ENCODE measurements around the gene REELD1. TPM values are rescaled to one million over a fixed set of nuclear protein-coding genes. Genes with fewer than 3 reads are reported as not detected.

REELD1 gene
- total and polyA plus RNA-seq, 2 donors (not counting 3 experiments of a cell fraction or from before 2014, with no cell fraction given) = not detected

- H3K4me2 ChIP-seq (ENCODE audit: insufficient read depth, low read length) = no peak overlapping the region
- ChIA-PET CTCF (no interaction called here), POLR2A (no interaction called here)
- no peaks in the 10 kb centered on the region for H3K36me3 ChIP-seq (ENCODE audit: control insufficient read depth in 2 of 2, extremely low read depth in 1 of 2, insufficient read depth in 2 of 2, low read length in 2 of 2)
- FAIRE-seq (no peak), DNase-seq (ENCODE audit: low read depth, low spot score) (no peak)
- H4K20me1 ChIP-seq (replicated peaks; ENCODE audit: control insufficient read depth, extremely low read depth, insufficient read depth, low read length) = no peaks in the 10 kb centered on the region
- H3K9me3 ChIP-seq (replicated peaks; ENCODE audit: control insufficient read depth, insufficient read depth, low read length) = no peaks in the 10 kb centered on the region
- no peaks in the 10 kb centered on the region for H3K79me2 ChIP-seq (ENCODE audit: control insufficient read depth, insufficient read depth, low read length)
- no peaks in the 10 kb centered on the region for H3K27me3 ChIP-seq (ENCODE audit: control insufficient read depth in 2 of 2, insufficient read depth in 2 of 2, low read length in 2 of 2)
- no peak overlapping the region for H3K4me3 ChIP-seq (replicated peaks in 1 of 3; ENCODE audit: insufficient read depth in 1 of 3, low read depth in 1 of 3, low read length in 3 of 3)
- H3K9ac ChIP-seq (replicated peaks; ENCODE audit: extremely low read depth, insufficient read depth, low read length) = no peak overlapping the region
- H2AFZ ChIP-seq (ENCODE audit: low read depth, low read length) = no peak overlapping the region
- H3K27ac ChIP-seq (ENCODE audit: insufficient read depth, low read depth, low read length) = no peak overlapping the region
- dilution Hi-C loops (cut with MboI; ENCODE audit: extremely low pct_ligation_motif_present, low sequenced_read_pairs) (no loop called here), intact Hi-C loops (cut with micrococcal nuclease) (no loop called here)
- BruUV-seq (replicated peaks) = no TSS peak
- H3K9me1 ChIP-seq (replicated peaks; ENCODE audit: control insufficient read depth, extremely low read depth, insufficient read depth, low read length) = no peaks in the 10 kb centered on the region
- TF ChIP-seq GATA2 (IDR thresholded peaks at IDR 0.05; ENCODE audit: insufficient read depth, insufficient read length, low read depth, low read length) (no peak), POLR2AphosphoS5 (IDR thresholded peaks at IDR 0.05; ENCODE audit: insufficient read depth, low read depth, low read length) (no peak), MAX (IDR thresholded peaks at IDR 0.05; ENCODE audit: insufficient read depth, insufficient read length) (no peak), MYC (IDR thresholded peaks at IDR 0.05; ENCODE audit: low read depth, low read length) (no peak), FOS (IDR thresholded peaks at IDR 0.05; ENCODE audit: borderline replicate concordance, insufficient read depth, low read length) (no peak), POLR2A (IDR thresholded peaks at IDR 0.05; ENCODE audit: low read depth, low read length) (no peak), CTCF (IDR thresholded peaks at IDR 0.05; ENCODE audit: extremely low read depth in 1 of 2, insufficient read depth in 1 of 2, low read depth in 1 of 2, low read length in 2 of 2) (no peak), EZH2 (IDR thresholded peaks at IDR 0.05; ENCODE audit: borderline replicate concordance, low read depth, low read length, severe bottlenecking) (no peak), JUN (IDR thresholded peaks at IDR 0.05; ENCODE audit: borderline replicate concordance, insufficient read depth, insufficient read length, low read depth) (no peak)
- H3K4me1 ChIP-seq (ENCODE audit: control insufficient read depth, extremely low read depth, insufficient read depth, low read length) = peaks cover 12% of the 10 kb centered on the region
Observed at GRCh38 chr4:146237092-146237491, 22.8 kb downstream of the REELD1 start.

All from endothelial cell of umbilical vein (primary cell).